T-helper 2 cell treated with Interferon-gamma antibody and Interleukin-4, amounts not matched to agents 5 μg/mL and 100 μg/mL, for 36 hours (primary cell): ENCODE data around the gene ZSCAN5A.
"Not testable (repeated sequence)": the region's sequence is repeated elsewhere in the genome, so short reads cannot be mapped to it uniquely, and the experiment has no call there.

Source experiments
- DNase-seq: peaks from one replicate; pipeline ENCODE4 v3.0.0; 2021; ENCODE audit warnings: low spot score
- H3K27ac Mint-ChIP-seq: one replicate; pipeline ENCODE4 v1.8.0; 2021; ENCODE audit warnings: mild to moderate bottlenecking, mixed read lengths
- H3K27me3 Mint-ChIP-seq: one replicate; pipeline ENCODE4 v1.8.0; 2021; ENCODE audit warnings: low read depth, mixed read lengths
- H3K36me3 Mint-ChIP-seq: one replicate; pipeline ENCODE4 v1.8.0; 2021; ENCODE audit warnings: low read depth, mixed read lengths
- H3K4me1 Mint-ChIP-seq: one replicate; pipeline ENCODE4 v1.8.0; 2021; ENCODE audit warnings: low read depth, mixed read lengths
- H3K4me3 Mint-ChIP-seq: one replicate; pipeline ENCODE4 v1.8.0; 2022; ENCODE audit warnings: mild to moderate bottlenecking, moderate library complexity, mixed read lengths
- H3K9me3 Mint-ChIP-seq: one replicate; pipeline ENCODE4 v1.8.0; 2021; ENCODE audit warnings: mixed read lengths

The ZSCAN5A gene

DNA sequence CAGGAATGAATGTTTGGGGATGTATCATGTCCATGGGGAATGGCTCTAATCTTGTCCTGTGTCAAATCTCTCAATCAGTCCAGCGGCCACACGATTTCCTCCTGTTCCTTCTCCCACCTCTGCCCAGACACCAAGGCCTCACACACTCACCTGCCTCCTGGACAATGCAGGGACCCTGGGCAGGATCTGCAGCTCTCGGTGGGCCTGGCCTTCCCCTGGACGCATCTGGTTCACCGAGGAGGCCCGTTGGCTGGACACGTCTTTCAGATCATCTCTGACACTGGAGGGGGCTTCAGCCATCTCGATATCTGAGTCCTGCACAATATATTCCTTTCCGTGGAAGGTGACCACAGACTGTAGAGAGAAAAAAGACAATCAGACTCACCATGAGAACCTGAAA, 91.2 kb downstream of the ZSCAN5A start:
- Mint-ChIP-seq H3K27me3 (peaks cover 7% of the 10 kb centered on the region), H3K27ac (no peak overlapping the region), H3K9me3 (no peaks in the 10 kb centered on the region), H3K4me3 (no peak overlapping the region), H3K36me3 (no peaks in the 10 kb centered on the region), H3K4me1 (no peaks in the 10 kb centered on the region)
- DNase-seq: no peak

GRCh38 chr19:56222901-56223300, 91.7 kb downstream of the ZSCAN5A start:
- no peaks in the 10 kb centered on the region for H3K9me3 Mint-ChIP-seq

GRCh38 chr19:56221851-56222250, 92.8 kb downstream of the ZSCAN5A start:
- no peak overlapping the region for H3K4me3 Mint-ChIP-seq
- no peak for DNase-seq
- H3K27ac Mint-ChIP-seq: no peak overlapping the region
- H3K4me1 Mint-ChIP-seq: no peaks in the 10 kb centered on the region
- no peaks in the 10 kb centered on the region for H3K9me3 Mint-ChIP-seq
- peaks cover 10% of the 10 kb centered on the region for H3K27me3 Mint-ChIP-seq
- H3K36me3 Mint-ChIP-seq: no peaks in the 10 kb centered on the region

More at GRCh38 chr19:56222901-56223300, 91.7 kb downstream of the ZSCAN5A start:
- Mint-ChIP-seq H3K27ac (no peak overlapping the region), H3K36me3 (no peaks in the 10 kb centered on the region), H3K4me1 (no peaks in the 10 kb centered on the region), H3K27me3 (peaks cover 9% of the 10 kb centered on the region), H3K4me3 (no peak overlapping the region)
- DNase-seq: no peak

DNA sequence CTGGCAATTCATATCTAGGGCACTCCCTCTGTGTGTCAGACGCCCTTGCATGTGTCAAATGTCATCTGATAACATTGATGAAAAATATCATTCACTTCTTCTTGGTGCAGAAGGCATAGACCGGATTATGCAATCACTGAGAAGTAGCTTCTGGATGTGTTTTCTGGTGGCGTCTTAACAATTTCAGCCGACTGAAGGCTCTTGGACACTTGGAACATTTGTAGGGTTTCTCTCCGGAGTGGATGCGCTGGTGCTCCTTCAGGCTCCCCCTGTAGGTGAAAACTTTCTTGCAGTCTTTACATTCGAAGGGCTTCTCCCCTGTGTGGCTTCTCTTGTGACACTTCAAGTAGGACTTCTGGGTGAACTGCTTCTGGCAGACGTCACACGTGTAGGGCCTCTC, 93.2 kb downstream of the ZSCAN5A start:
- not testable (repeated sequence) for H3K36me3 Mint-ChIP-seq, H3K27ac Mint-ChIP-seq, H3K4me3 Mint-ChIP-seq, DNase-seq, H3K9me3 Mint-ChIP-seq, H3K4me1 Mint-ChIP-seq
- H3K27me3 Mint-ChIP-seq: peaks cover 10% of the 10 kb centered on the region

GRCh38 chr19:56218961-56219360, 95.7 kb downstream of the ZSCAN5A start:
- DNase-seq: no peak
- no peak overlapping the region for H3K27ac Mint-ChIP-seq
- H3K27me3 Mint-ChIP-seq: peaks cover 10% of the 10 kb centered on the region
- H3K4me3 Mint-ChIP-seq: no peak overlapping the region
- H3K9me3 Mint-ChIP-seq: no peaks in the 10 kb centered on the region
- H3K4me1 Mint-ChIP-seq: no peaks in the 10 kb centered on the region
- no peaks in the 10 kb centered on the region for H3K36me3 Mint-ChIP-seq

DNA sequence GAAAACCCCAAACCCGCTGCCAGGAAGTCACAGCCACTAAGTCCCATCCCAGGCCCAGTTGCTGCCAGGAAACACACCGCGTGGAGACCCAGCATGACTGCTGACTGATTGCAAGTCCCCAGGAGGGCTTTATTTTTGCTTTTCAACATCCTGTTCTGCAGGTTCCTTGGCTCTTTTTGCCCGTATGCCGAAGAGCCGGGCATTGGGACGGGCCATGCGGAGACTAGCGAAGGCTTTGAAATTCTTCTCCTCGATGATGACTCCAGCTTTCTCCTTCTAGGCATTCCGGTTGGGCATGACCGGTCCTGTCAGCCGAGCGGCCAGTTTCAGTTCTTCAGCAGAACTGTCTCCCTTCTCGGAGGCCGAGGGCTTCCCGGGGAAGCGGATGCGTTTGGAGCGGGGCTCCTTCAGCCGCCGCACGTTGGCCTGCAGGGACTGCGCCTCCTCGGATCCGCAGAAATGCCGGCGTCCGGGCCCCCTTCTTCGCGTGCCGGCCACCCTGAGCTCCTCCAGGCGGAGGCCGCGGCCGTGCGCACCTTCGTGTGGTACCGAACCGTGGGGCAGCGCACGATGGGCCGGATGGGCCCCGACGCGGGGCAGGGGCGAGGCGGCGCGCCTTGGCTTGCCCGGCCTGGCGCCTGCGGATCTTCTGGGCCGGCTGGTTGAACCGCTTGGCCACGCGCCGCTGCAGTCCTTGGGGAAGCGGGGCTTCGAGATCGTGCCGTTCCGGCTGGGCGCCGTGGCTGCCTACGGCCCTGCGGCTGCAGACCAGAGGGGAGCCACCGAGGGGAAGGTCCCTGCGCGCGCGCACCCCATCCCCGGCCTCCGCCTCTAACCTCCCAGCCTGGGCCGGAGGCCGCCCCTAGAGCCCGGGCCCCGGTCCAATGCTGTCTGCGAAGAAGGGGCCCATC, 97.3 kb downstream of the ZSCAN5A start:
- peaks cover 10% of the 10 kb centered on the region for H3K27me3 Mint-ChIP-seq
- H3K27ac Mint-ChIP-seq: no peak overlapping the region
- H3K4me1 Mint-ChIP-seq: no peaks in the 10 kb centered on the region
- no peak for DNase-seq
- H3K9me3 Mint-ChIP-seq: no peaks in the 10 kb centered on the region
- H3K36me3 Mint-ChIP-seq: no peaks in the 10 kb centered on the region
- H3K4me3 Mint-ChIP-seq: no peak overlapping the region

GRCh38 chr19:56211718-56212117, 102.9 kb downstream of the ZSCAN5A start:
- Mint-ChIP-seq H3K4me3 (no peak overlapping the region), H3K4me1 (no peaks in the 10 kb centered on the region), H3K9me3 (no peaks in the 10 kb centered on the region), H3K36me3 (no peaks in the 10 kb centered on the region), H3K27ac (no peak overlapping the region), H3K27me3 (no peaks in the 10 kb centered on the region)
- no peak for DNase-seq

GRCh38 chr19:56210036-56210435, 104.6 kb downstream of the ZSCAN5A start:
- H3K4me3 Mint-ChIP-seq, H3K36me3 Mint-ChIP-seq, H3K27ac Mint-ChIP-seq, H3K27me3 Mint-ChIP-seq, H3K9me3 Mint-ChIP-seq, H3K4me1 Mint-ChIP-seq, DNase-seq: not testable (repeated sequence)

GRCh38 chr19:56209091-56209490, 105.5 kb downstream of the ZSCAN5A start:
- Mint-ChIP-seq H3K4me1 (no peaks in the 10 kb centered on the region), H3K27me3 (no peaks in the 10 kb centered on the region), H3K9me3 (no peaks in the 10 kb centered on the region), H3K36me3 (no peaks in the 10 kb centered on the region), H3K27ac (no peak overlapping the region), H3K4me3 (no peak overlapping the region)
- no peak for DNase-seq

- H3K27ac Mint-ChIP-seq, H3K4me1 Mint-ChIP-seq, H3K27me3 Mint-ChIP-seq, H3K9me3 Mint-ChIP-seq, DNase-seq, H3K4me3 Mint-ChIP-seq, H3K36me3 Mint-ChIP-seq: not testable (repeated sequence)
Measured at GRCh38 chr19:56207581-56207980, 107.1 kb downstream of the ZSCAN5A start.

GRCh38 chr19:56201973-56202372, 112.7 kb downstream of the ZSCAN5A start, which contains the start of gene ZSCAN5C:
TSS of gene ZSCAN5C (plus strand) at chr19:56202273. CDS start at chr19:56205914, 3,641 bp downstream.
- Mint-ChIP-seq H3K4me3 (no peak within 1 kb of the TSS), H3K27me3 (no peaks in the 10 kb centered on the region), H3K27ac (no peak within 1 kb of the TSS), H3K4me1 (no peaks in the 10 kb centered on the region), H3K36me3 (no peaks in the 10 kb centered on the region), H3K9me3 (no peaks in the 10 kb centered on the region)
- no peak for DNase-seq

DNA sequence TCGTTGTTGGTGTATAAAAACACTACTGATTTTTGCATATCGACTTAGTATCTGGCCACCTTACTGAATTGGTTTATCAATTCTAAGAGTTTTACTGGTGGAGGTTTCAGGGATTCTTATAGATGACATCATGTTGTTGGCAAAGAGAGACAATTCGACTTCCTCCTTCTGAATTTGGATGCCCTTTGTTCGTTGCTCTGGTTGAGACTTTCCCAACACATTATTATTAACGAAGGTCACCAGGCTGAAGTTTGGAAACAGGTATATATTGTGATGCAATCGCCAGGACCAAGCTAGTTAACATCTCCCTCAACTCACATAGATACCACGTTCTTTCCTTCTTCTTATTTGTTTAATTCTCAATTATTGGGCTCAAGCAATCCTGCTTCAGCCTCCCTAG, 115.0 kb downstream of the ZSCAN5A start:
- no peak overlapping the region for H3K27ac Mint-ChIP-seq

GRCh38 chr19:56197646-56198045, 117.0 kb downstream of the ZSCAN5A start, which contains the start of gene ZSCAN5B:
TSS of gene ZSCAN5B (minus strand) at chr19:56197783. CDS start at chr19:56193052, 4,731 bp downstream.
- H3K9me3 Mint-ChIP-seq, H3K36me3 Mint-ChIP-seq, H3K27ac Mint-ChIP-seq, H3K4me3 Mint-ChIP-seq, H3K27me3 Mint-ChIP-seq, DNase-seq, H3K4me1 Mint-ChIP-seq: not testable (repeated sequence)

More for the DNA sequence above, 115.0 kb downstream of the ZSCAN5A start:
- Mint-ChIP-seq H3K4me1 (no peaks in the 10 kb centered on the region), H3K27me3 (no peaks in the 10 kb centered on the region), H3K36me3 (no peaks in the 10 kb centered on the region), H3K4me3 (no peak overlapping the region), H3K9me3 (no peaks in the 10 kb centered on the region)
- no peak for DNase-seq

DNA sequence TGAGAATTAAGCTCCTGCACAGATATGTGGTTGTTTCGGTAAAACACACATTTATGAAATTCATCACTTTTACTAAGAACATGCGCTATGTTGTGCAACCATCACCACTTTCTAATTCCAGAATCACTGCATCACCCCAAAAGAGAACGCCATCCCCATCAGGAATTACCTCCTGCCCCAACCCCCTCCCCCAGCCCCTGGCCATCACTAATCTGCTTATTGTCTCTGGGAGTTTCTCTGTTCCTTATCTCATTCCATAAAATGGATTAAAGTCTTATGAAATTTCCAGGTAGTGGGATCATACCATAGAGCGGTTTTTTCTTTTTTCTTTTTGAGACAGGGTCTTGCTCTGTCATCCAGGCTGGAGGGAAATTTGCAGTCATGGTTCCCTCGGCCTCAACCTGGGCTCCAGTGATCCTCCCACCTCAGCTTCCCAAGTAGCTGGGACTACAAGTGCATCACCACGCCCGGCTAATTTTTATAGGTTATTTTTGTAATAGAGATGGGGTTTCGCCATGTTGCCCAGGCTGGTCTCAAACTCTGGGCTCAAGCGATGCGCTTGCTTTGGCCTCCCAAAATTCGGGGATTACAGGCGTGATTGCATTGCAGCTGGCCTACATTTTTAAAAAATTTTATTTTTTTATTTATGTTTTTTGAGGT, 120.5 kb downstream of the ZSCAN5A start:
- Mint-ChIP-seq H3K36me3 (no peaks in the 10 kb centered on the region), H3K9me3 (no peaks in the 10 kb centered on the region), H3K4me3 (no peak overlapping the region), H3K27ac (no peak overlapping the region), H3K4me1 (no peaks in the 10 kb centered on the region), H3K27me3 (no peaks in the 10 kb centered on the region)
- no peak for DNase-seq
